Thyroid gland (tissue), 4 donors: ENCODE results near the gene SERTAD4.

ENCODE experiments used
- CTCF ChIP-seq, 6 experiments: fragments of 200-600 bp in 3 of 6; fragments of 450-650 bp in 3 of 6; sonication (generic) in 3 of 6; IDR thresholded peaks; one replicate each; pipeline ENCODE4 v1.5.1; 2016 to 2019; ENCODE audit warnings: antibody characterized with exemption in 6 of 6, mild to moderate bottlenecking in 2 of 6, inconsistent platforms in 1 of 6, moderate library complexity in 1 of 6
- POLR2A ChIP-seq, 2 donors: fragments of 450-650 bp; IDR thresholded peaks; one replicate each; pipeline ENCODE4 v1.6.1; 2017; ENCODE audit warnings: antibody characterized with exemption in 2 of 2, mild to moderate bottlenecking in 2 of 2, moderate library complexity in 1 of 2

- TF ChIP-seq POLR2A (IDR thresholded peaks at IDR 0.05) (no peak), CTCF (IDR thresholded peaks at IDR 0.05) (no peak)
These were observed 56.7 kb downstream of the SERTAD4 start for GRCh38 chr1:210289248-210289647.
